HG02870 (cell line): ENCODE data around the gene SUSD5.

Experiments
- ATAC-seq: cut with Tn5 transposase; IDR thresholded peaks from one replicate; pipeline ENCODE4 v1.9.1; 2021; ENCODE audit warnings: mild to moderate bottlenecking, moderate library complexity; ENCODE audit not compliant: unreplicated experiment

The SUSD5 gene

GRCh38 chr3:33153782-33154181 lies 64.8 kb downstream of the SUSD5 start:
- no peak for ATAC-seq

- ATAC-seq: no peak
Observed at GRCh38 chr3:33152363-33153360, 65.9 kb downstream of the SUSD5 start.

GRCh38 chr3:33149342-33149741 lies 69.3 kb downstream of the SUSD5 start:
- ATAC-seq: no peak

- ATAC-seq: no peak
Observed at GRCh38 chr3:33146791-33147445, 71.7 kb downstream of the SUSD5 start.

GRCh38 chr3:33145901-33146580 lies 72.6 kb downstream of the SUSD5 start:
- no peak for ATAC-seq

- ATAC-seq: no peak
Observed at GRCh38 chr3:33145221-33145900, 73.2 kb downstream of the SUSD5 start.

- no peak for ATAC-seq
Observed at GRCh38 chr3:33144433-33144832, 74.2 kb downstream of the SUSD5 start.

- no peak for ATAC-seq
Observed at GRCh38 chr3:33141006-33141405, 77.6 kb downstream of the SUSD5 start.

- ATAC-seq: no peak
Observed at GRCh38 chr3:33139996-33140395, 78.6 kb downstream of the SUSD5 start.

GRCh38 chr3:33139006-33139623 lies 79.5 kb downstream of the SUSD5 start:
- peak; percentile 49 for ATAC-seq

- no peak for ATAC-seq
Observed at GRCh38 chr3:33137691-33138090, 80.9 kb downstream of the SUSD5 start.

GRCh38 chr3:33134026-33134625 lies 84.5 kb downstream of the SUSD5 start:
- ATAC-seq: peak; percentile 64

- no peak for ATAC-seq
Observed at GRCh38 chr3:33132019-33132360, 86.6 kb downstream of the SUSD5 start.

- ATAC-seq: peak; percentile 62
Observed at GRCh38 chr3:33131331-33132018, 87.1 kb downstream of the SUSD5 start.

GRCh38 chr3:33130144-33130543 lies 88.5 kb downstream of the SUSD5 start:
- no peak for ATAC-seq

GRCh38 chr3:33128706-33129105 lies 89.9 kb downstream of the SUSD5 start:
- ATAC-seq: no peak

- no peak for ATAC-seq
Observed at GRCh38 chr3:33125840-33126239, 92.8 kb downstream of the SUSD5 start.

- ATAC-seq: no peak
Observed at GRCh38 chr3:33124638-33125037, 94.0 kb downstream of the SUSD5 start.

GRCh38 chr3:33122991-33123390 lies 95.6 kb downstream of the SUSD5 start:
- ATAC-seq: no peak

GRCh38 chr3:33119891-33120290 lies 98.7 kb downstream of the SUSD5 start:
- ATAC-seq: no peak
